Adipose tissue (tissue), 3 donors: ENCODE data around the gene PTPRM. TPM values are rescaled to one million over a fixed set of nuclear protein-coding genes. Genes with fewer than 3 reads are reported as not detected.
"Not testable (repeated sequence)": the region's sequence is repeated elsewhere in the genome, so short reads cannot be mapped to it uniquely, and the experiment has no call there.

Source experiments
- H3K27ac ChIP-seq: one replicate; pipeline ENCODE4 v1.5.1; 2013; ENCODE audit warnings: low read depth, low read length
- WGBS, 3 donors: extraction: QIAGEN DNeasy Blood & Tissue Kit; methylation state at CpG; one replicate each; pipeline ENCODE4 v1.1.7; 2013; 5-methylcytosine and 5-hydroxymethylcytosine counted together
- polyA plus RNA-seq, 3 donors: library from polyadenylated mRNA; stranded (reverse); fragments of 200-250 nt; gene quantifications; one replicate each; pipeline ENCODE4 v1.2.3, GENCODE V29; 2013
- donor health status: healthy with polysubstance abuse.
- donor health status: Bipolar disorder and iron deficiency.
- donor health status: healthy.

Gene PTPRM
- polyA plus RNA-seq, 3 donors: 20.6 to 106 (median 88.9) TPM

DNA sequence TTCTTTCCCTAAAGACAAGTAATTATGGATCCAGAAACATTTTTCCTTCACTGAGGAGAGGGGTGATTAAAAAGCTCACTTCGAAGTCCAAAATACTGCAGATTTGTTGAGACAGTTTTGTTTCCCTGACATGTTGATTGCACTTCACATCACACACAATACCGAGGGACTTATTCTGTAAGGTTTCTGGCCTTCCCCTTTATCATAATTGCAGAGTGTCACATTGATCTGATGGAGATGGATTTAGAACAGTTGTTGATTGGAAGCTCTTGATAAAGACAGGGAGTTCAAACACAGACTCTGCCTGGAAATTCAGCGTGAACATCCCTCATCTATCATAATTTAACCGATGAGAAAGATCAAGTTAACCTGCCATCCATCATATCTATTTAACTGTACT, 163.6 kb downstream of the PTPRM start:
- WGBS, 3 donors: 57 to 85% (median 82%) methylated on average over 4 of the region's 4 CpGs

DNA sequence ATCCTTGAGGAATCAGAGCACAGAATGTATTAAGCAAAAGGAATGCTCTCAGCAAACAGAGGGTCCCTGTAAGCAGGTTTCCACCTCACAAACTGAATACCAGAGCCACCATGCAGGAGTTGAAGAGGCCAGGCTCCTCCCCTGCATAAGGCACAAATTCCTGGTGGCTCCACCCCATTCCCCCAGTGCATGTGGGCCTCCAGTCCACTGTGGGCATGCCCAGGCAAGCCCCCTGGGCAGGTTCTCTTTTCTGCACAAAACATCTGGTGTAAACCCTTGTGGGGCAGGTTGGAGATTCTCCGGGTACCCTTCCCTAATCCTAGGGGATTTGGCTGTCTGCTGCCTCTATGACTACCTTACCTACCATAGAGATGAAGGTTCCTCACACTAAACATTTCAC, 166.5 kb downstream of the PTPRM start:
- 92 to 100% (median 98%) methylated on average over 1 of the region's 1 CpG for WGBS, 3 donors
- H3K27ac ChIP-seq: no peak overlapping the region

More for the DNA sequence above, 163.6 kb downstream of the PTPRM start:
- no peak overlapping the region for H3K27ac ChIP-seq

DNA sequence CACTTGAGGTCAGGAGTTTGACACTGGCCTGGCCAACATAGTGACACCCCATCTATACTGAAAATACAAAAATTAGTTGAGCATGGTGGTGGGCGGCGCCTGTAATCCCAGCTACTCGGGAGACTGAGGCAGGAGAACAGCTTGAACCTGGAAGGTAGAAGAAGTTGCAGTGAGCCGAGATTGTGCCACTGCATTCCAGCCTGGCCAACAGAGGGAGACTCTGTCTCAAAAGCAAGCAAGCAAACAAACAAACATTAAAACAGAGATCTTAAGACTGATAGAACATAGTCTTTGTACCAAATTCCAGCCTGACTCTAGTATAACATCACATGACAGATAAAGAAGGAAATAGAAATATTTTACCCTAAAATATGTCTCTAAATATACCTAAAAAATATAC, 168.1 kb downstream of the PTPRM start:
- H3K27ac ChIP-seq: no peak overlapping the region
- whole genome bisulfite sequencing, 3 donors: 83 to 86% (median 84%) methylated on average over 4 of the region's 4 CpGs

DNA sequence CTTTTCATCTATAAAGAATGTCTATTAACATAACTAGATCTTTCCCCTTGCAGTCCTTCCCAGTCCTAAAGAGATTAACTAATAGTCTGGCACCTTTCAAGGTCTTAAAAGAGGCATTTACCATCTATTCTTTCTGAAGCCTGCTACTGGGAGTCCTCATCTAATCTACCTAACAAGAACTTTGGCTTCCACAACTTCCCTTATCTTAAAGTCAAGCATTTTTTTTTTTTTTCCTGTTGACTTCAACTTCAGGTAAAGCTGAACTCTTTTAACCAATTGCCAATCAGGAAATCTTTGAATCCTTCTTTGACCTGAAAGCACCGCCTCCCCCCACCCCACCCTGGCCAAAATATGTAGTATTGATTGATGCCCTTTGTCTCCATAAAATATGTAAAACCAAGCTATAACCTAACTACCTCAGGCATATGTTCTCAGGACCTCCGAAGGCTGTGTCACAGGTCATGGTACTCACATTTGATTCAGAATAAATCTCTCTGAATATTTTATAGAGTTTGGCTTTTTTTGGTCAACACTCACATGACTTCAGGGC, 168.6 kb downstream of the PTPRM start:
- H3K27ac ChIP-seq: no peak overlapping the region
- WGBS, 3 donors: 46 to 86% (median 82%) methylated on average over 2 of the region's 2 CpGs

DNA sequence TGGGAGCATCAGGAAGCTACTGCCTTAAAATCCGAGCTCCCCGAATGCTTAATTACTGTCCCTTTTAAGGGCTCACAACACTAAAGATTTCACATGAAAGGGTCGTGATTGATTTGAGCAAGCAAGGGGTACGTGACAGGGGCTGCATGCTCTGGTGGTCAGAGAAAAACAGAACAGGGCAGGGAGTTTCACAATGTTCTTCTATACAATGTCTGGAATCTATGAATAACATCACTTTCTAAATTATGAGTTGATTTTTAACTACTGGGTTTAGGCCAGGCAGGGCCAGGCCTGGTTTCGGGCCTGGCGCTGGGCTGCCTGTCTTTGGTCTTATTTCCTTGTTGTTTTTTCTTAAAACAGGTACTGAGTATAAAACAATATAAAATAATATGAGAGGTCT, 169.4 kb downstream of the PTPRM start:
- WGBS, 3 donors: 62 to 96% (median 89%) methylated on average over 6 of the region's 6 CpGs

DNA sequence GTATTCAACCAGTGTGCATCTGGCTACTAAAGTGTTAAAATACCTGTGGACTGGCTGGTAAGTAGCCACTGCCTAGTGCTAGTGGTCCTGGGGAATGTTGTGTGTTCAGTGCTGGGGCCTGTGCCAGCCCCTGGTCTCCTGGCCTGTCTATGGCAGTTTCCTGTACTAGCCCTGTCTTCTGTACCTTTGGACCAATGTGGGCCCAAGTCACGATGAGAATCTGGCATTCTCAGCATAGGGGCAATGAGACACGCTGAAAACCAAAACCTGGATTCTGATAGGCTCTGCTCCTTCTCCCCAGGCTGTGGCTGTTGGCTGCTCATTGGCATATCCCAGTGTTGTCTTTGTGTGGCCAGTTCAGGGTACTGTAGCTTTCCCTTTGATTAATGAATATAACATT, 170.4 kb downstream of the PTPRM start:
- no peak overlapping the region for H3K27ac ChIP-seq
- 53 to 84% (median 78%) methylated on average over 2 of the region's 2 CpGs for WGBS, 3 donors

More for the DNA sequence above, 169.4 kb downstream of the PTPRM start:
- not testable (repeated sequence) for H3K27ac ChIP-seq

DNA sequence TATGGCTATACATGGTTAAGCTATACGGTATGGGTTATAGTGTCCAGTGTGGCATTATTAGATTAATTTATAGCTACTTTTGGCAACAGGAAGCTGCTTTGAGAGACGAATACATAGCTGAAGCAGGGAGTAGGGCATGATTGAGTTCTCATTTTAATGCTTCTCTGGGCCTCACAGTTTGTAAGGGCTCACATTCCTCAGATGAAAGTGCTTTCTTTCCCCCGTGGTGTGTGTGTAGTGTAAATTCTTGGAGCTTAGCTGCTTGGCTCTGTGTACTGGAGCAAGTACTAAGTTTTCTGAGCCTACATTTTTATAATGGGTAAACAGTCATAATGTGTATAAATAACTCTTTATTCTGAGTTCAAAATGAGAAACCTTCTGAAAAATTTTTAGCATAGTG, 173.7 kb downstream of the PTPRM start:
- no peak overlapping the region for H3K27ac ChIP-seq
- 39 to 54% (median 42%) methylated on average over 3 of the region's 3 CpGs for WGBS, 3 donors

DNA sequence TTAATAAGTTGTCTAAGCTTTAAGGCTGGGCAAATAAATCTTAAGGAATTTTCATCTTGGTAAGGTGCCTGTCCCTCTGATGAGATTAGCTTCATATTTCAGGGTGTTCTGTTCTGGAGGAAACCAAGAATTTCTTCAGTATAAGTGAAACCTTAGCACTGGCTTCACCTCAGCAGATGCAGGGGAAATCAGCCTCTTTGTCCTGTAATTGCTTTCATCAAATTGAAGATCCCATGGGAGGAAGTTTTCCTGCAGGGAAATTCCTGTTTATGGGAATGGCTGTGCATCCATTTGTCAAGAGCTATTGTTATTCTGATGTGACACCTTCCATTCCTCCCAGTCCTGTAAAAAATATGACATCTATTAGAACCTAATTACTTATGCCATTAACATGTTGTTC, 174.5 kb downstream of the PTPRM start:
- no peak overlapping the region for H3K27ac ChIP-seq

DNA sequence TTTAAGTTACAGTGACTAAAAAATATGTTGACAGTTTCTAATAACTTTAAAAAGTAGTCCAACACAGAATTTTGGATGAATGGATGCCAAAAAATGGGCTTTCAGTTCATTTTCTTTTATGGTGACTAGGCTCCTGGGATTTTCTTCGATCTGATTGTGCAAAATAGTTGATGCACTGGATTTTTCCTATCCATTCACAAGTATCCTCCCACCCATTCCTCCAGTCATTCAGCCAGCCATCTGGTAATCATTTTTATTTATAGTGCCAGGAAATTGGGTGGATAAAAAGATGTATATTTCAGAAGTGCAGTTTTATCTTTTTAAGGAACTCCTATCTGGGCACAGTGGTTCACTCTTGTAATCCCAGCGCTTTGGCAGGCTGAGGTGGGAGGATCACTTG, 175.1 kb downstream of the PTPRM start:
- 44 to 63% (median 60%) methylated on average over 2 of the region's 2 CpGs for WGBS, 3 donors
- H3K27ac ChIP-seq: no peak overlapping the region

DNA sequence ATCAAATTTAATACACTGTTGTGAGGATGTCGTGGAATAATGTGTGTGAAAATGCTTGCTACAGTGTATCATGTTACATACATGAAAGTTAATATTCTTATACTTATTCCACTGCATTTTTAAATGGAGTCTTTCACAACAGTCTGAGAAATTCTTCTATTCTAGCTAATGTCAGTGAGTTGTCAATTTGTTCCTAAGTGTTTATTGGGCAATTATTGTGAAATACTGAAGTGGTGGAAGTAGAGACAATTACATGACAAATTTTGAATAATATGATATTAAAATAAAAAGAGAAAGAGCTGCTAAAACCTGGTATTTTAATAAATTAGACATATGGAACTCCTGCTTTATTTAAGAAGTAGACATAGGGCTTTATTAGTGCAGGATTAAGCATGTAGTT, 176.1 kb downstream of the PTPRM start:
- 67 to 73% (median 67%) methylated on average over 1 of the region's 1 CpG for WGBS, 3 donors
- H3K27ac ChIP-seq: no peak overlapping the region

DNA sequence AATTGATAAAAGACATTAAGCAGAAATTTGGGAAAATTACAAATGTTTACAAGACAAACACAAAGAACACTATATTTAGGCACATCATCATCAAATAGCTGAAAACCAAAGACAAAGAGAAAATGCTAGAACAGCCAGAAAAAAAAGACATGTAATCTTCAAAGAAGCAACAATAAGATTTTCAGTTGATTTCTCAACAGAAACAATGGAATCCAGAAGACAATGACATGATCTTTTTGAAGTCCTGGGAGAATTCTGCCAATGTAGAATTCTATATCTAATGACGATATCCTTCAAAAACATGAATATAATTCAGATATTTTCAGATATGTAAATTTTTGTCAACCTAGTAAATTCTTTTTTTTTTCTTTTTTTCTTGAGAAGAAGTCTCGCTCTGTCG, 179.0 kb downstream of the PTPRM start:
- WGBS, 3 donors: 97 to 98% (median 97%) methylated on average over 3 of the region's 3 CpGs
- no peak overlapping the region for H3K27ac ChIP-seq

DNA sequence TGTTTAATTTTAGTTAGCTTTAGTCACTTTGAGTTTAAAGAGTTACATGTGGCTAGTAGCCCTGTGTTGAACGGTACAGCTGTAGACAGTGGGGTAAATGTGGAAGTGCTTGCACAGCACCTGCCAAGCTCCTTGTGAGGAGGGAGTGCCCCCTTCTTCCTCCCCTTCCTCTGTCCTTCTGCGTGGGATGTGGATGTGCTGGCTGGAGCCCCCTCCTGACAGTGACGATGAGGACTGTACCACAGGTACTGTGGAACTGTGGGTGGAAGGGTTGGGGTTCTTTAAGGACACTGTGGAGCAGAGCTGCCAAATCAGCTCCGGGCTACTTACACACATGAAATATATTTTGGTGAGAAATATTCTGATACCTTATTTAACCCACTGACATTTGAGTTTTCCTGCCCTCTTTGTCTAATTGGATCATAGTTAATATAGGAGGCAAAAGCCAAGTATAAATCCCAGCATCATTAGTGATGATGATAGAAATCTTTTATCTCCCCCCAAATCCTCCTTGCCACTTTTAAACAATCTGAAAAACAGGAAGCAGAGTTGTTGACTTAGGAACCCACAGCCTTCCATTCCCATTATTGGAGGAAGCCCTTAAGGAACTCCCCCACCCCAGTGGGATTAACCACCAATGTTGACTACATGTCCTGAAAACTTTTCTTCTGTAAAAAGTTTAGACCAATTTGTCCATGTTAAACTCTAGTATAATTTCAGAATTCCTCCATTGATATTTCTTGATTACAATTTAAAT, 181.3 kb downstream of the PTPRM start:
- WGBS, 3 donors: 16 to 36% (median 25%) methylated on average over 4 of the region's 4 CpGs
- no peak overlapping the region for H3K27ac ChIP-seq

DNA sequence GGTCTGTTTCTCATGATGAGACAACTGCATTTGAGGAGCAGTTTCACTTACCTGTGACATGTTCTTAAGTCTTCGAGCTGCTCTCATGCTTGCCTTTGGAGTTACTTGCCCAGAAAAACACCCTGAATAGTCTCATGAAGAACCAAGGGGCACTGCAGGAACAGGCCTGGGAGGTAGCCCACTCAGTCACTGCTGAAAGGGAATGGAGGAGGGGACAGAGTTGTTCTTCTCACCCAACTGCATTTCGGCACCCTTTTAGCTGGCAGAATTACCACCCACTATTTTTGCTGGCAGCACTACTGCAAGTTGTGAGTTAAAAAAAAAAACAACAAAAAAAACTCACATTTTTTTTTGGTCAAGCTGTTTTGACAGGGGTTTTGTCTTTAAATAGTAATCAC, 181.9 kb downstream of the PTPRM start:
- WGBS, 3 donors: 65 to 74% (median 68%) methylated on average over 2 of the region's 2 CpGs
- H3K27ac ChIP-seq: no peak overlapping the region

DNA sequence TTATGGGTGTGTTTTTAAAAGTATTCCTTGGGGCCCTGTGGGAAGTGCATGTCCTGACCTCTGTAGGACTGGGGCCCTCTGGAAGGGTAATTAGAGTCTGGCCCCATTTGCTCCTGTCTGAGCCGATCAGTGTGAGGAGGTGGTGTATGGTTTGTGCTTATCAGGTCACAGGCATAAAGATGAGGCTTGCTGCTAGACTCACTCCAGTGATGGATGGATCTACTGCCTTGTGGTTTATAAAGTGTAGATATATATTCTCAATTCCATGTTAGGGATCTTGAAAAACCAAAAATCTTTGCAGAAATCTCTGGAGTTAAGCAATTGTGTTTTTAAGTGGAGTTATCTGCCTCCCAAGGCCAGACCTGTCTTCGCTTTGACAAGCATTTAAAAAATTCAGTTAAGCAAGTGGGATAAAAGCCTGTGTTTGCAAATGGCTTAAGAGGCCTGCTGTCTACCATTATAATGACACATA, 182.4 kb downstream of the PTPRM start:
- H3K27ac ChIP-seq: no peak overlapping the region
- WGBS, 3 donors: 15 to 56% (median 55%) methylated on average over 2 of the region's 2 CpGs

DNA sequence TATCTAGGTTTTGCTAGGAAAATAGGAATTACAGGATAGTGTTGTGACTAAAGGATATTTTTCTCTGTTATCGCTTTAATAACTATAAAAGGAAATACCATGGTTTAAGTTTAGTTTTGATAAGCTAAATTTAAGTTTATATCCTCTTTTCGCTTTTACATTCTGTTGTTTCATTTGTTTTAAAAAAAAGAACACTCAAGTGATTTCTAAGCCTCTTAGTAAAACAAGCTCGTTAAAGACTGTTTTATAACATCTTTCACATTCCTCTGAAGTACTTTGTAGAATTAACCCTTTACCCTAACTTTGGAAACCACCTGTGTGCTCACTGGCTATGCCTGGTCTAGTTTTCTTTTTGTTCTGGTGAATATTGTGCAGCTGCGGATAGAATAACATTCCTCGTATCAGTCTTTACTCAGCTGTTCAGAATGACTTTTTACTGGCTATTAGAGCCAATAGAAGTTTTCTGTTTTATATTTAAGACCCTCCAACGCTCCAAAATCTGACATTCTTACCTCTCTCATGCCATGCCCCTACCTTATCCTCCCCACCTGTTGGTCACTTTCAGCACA, 183.1 kb downstream of the PTPRM start:
- no peak overlapping the region for H3K27ac ChIP-seq
- WGBS, 3 donors: 41 to 71% (median 69%) methylated on average over 6 of the region's 6 CpGs

DNA sequence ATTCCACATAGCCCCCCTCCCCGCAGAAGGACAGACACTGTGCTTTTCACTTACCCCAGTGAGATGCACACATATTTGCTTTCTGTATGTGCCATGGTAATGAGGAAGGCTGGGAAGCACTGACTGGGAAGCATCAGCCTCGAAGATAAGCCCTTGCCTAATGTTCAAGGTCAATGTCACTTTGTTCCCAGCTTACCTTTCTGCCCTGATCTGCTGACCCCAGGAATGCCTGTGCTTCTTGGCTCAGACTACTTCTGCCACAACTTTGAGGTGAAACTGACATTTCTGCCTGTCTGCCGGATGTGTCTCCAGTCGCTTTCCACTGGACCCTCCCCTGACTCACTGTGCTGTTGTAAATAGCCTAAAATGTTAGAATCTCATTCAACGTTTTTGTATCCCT, 183.8 kb downstream of the PTPRM start:
- 69 to 86% (median 83%) methylated on average over 5 of the region's 5 CpGs for WGBS, 3 donors
- H3K27ac ChIP-seq: no peak overlapping the region

DNA sequence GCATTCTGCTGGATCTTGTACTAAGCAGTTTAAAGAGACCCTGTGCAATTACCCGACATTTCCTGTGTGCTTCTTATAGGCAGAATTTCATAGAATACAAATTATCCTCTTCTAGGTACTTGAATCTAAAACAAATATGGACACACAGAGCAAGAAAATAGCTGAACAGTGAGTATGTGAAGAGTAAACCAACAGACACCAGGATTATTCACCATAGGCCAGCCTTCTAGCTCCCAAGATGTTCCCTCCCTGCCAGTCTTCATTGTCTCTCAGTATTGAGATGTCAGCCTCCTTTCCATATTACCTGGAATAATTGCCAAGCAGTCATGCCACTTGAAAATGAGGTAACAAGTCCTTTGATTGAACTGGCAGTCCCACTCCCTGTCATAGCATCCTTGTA, 187.1 kb downstream of the PTPRM start:
- WGBS, 3 donors: 88 to 95% (median 93%) methylated on average over 1 of the region's 1 CpG
- no peak overlapping the region for H3K27ac ChIP-seq

DNA sequence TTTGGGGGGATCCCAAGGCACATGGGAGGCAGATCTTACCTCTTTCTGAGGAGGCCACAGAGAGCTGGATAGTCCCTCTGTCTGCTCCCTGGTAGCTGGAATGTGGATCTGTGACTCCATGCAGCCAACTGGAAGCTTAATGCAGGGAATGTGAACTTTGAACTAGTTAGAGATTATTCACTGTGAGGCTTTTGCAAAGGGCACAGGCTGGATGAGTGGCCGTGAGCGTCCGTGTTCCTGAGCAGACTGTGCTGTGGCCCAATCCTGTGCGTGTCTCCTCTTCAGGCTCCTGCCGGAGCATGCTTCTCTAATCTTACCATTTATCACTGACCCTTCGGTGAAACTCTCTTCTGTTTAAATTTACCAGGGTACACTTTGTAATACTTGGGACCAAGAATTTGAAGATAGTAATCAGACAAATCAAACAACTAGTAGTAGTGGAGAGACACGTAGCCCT, 187.6 kb downstream of the PTPRM start:
- WGBS, 3 donors: 32 to 86% (median 66%) methylated on average over 7 of the region's 7 CpGs
- H3K27ac ChIP-seq: no peak overlapping the region

DNA sequence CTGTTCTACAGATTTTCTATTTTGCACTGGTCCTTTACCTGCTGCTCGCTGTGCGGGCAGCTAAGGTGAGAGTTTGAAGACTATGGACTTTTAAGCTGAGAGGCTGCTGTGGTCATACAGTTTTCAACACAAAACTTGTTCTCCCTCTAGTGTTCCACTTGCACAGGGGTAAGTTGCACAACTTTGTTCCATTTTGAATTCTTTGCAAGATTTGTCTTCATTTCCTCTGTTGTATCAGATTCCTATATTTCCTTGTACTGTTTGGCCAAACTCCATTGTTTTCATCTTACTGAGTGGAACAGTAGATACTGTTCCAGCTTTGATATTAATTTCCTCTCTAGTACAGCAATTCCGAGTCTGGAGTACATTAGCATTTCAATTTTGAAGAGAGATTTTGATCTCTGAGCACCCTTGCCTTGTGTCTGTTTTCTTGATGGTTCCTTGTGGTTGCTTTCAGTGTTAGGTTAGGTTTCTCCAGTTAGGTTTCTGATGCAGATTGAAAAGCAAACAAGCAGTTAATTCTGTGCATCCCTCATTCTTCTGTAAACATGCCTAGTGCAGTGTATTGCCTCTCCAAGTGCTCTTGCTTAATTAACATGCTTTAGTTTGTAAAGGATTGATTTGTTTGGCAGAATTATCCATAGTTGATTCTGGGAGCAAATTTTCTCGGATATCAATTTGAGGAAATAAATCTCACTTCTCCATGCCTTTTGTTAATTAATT, 188.8 kb downstream of the PTPRM start:
- 72 to 81% (median 79%) methylated on average over 4 of the region's 4 CpGs for whole genome bisulfite sequencing, 3 donors
- no peak overlapping the region for H3K27ac ChIP-seq
